HG03521 (cell line): ENCODE results near the gene TEF.

ENCODE experiments used
- ATAC-seq: cut with Tn5 transposase; IDR thresholded peaks from one replicate; pipeline ENCODE4 v1.9.1; 2021; ENCODE audit warnings: mild to moderate bottlenecking, moderate library complexity; ENCODE audit not compliant: unreplicated experiment

The TEF gene

GRCh38 chr22:41353862-41354575 lies 27.7 kb upstream of the TEF start:
- no peak for ATAC-seq

- ATAC-seq = no peak
These were observed 26.8 kb upstream of the TEF start for GRCh38 chr22:41354979-41355378.

GRCh38 chr22:41355895-41356294 lies 25.8 kb upstream of the TEF start:
- no peak for ATAC-seq

- no peak for ATAC-seq
These were observed 25.2 kb upstream of the TEF start for GRCh38 chr22:41356430-41357028.

- no peak for ATAC-seq
These were observed 24.6 kb upstream of the TEF start for GRCh38 chr22:41357191-41357590.

- ATAC-seq = no peak
These were observed 22.8 kb upstream of the TEF start for GRCh38 chr22:41358927-41359326.

GRCh38 chr22:41359376-41359775 lies 22.4 kb upstream of the TEF start:
- no peak for ATAC-seq

GRCh38 chr22:41360126-41360525 lies 21.6 kb upstream of the TEF start:
- no peak for ATAC-seq

GRCh38 chr22:41361716-41362310 lies 19.9 kb upstream of the TEF start:
- no peak for ATAC-seq

- no peak for ATAC-seq
These were observed 19.1 kb upstream of the TEF start for GRCh38 chr22:41362615-41363014.

- no peak for ATAC-seq
These were observed 17.5 kb upstream of the TEF start for GRCh38 chr22:41364233-41364632.

- ATAC-seq = no peak
These were observed 16.8 kb upstream of the TEF start for GRCh38 chr22:41364955-41365354.

- no peak for ATAC-seq
These were observed 16.3 kb upstream of the TEF start for GRCh38 chr22:41365425-41365824.

GRCh38 chr22:41366323-41367029 lies 15.3 kb upstream of the TEF start:
- ATAC-seq = no peak

GRCh38 chr22:41367039-41367679 lies 14.6 kb upstream of the TEF start:
- no peak for ATAC-seq

GRCh38 chr22:41367680-41368542 lies 13.8 kb upstream of the TEF start:
- ATAC-seq = no peak

GRCh38 chr22:41368543-41369423 lies 13.0 kb upstream of the TEF start:
- no peak for ATAC-seq

- ATAC-seq = no peak
These were observed 12.4 kb upstream of the TEF start for GRCh38 chr22:41369424-41369745.

- ATAC-seq = no peak
These were observed 11.9 kb upstream of the TEF start for GRCh38 chr22:41369837-41370236.

GRCh38 chr22:41377846-41378245 lies 3.9 kb upstream of the TEF start:
- no peak for ATAC-seq
